Measurements from ENCODE around the gene FANCI.
"Not testable (repeated sequence)": the region's sequence is repeated elsewhere in the genome, so short reads cannot be mapped to it uniquely, and the experiment has no call there.

The FANCI gene

DNA sequence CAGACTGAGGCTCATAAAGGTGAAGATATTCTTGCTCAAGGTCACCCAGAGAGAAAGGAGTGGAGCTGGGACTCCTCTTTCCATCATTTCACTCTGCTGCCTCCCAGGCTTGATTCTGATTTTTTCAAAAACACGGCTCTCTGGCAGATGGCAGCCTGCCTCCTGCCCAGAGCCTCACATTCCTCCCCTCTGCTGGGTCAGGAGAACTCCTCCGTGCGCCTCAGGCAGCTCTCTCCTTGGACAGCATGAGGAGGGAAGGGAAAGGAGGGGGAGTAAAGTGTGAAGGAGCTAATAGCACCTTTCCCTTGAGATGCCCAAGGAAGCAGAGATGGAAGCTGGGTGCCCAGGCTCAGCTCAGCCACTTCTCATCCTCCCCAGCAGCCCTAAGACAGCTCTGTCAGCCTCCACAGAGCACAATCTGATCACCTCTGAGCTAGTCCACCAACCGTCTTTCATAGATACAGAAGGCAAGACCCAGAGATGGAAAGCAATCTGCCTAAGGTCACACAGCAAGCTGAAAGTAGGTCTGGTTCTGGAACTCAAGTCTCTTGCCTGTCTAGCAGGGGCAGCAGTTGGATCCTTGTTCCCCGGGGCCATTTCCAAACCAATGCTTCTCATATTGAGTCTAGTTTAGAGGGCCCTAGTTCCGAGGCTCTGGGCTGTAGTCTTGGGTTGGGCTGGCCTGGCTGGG, 25.9 kb upstream of the FANCI start:
- no peak overlapping the region for H3K27ac ChIP-seq
- no peak overlapping the region for H3K4me3 ChIP-seq

GRCh38 chr15:89218531-89218930, 25.2 kb upstream of the FANCI start:
- H3K4me3 ChIP-seq, result no peak overlapping the region
- no peak overlapping the region for H3K27ac ChIP-seq

DNA sequence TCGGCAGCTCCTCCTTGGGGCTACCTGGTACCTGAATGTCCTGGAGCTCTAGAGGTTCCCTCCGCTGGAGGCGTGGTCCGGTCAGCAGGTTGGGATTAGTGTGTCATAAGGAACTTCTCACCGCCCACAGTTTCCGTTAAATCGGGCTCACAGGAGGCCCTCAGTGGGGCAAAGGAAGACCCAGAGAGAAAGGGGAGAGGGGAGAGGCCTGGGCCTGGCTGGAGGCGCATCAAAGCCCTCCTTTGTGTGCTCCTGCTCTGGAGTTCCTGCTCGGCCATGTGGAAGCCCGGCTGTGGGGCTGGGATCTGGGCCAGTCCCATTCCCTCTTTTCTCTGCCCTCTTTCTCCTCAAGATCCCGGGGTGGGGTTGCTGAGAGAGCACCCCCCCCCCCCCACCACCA, 22.2 kb upstream of the FANCI start, which contains the start of gene RLBP1:
TSS of gene RLBP1 (minus strand) at position 37 of the 400 bp plus-strand sequence. CDS start 2,604 bp downstream, outside the sequence.
- Histone ChIP-seq H3K27ac (no peak within 1 kb of the TSS), H3K4me3 (no peak within 1 kb of the TSS)

- no peak overlapping the region for H3K4me3 ChIP-seq
- H3K27ac ChIP-seq, result no peak overlapping the region
These were observed 18.2 kb upstream of the FANCI start for GRCh38 chr15:89225588-89225987.

GRCh38 chr15:89226359-89227221, 17.2 kb upstream of the FANCI start:
- no peak overlapping the region for H3K4me3 ChIP-seq
- no peak overlapping the region for H3K27ac ChIP-seq

DNA sequence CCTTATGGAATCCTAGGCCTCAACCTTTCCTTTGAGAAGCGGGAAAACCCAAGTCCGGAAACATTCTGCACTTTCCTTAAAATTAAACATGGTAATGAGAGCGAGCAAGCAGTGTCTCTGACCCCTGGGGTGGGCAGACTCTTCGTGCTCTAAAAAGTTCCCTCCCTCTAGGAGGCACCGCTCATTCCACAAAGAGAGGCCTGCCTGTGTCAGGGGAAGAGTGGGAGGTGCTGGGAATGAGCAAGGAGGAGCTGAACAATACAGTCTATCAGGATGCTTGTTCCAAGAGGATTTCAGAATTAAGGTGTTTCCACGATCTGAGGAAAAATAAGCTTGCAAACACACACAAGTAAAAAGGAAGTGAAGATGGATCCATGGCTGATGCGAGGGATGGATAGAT, 16.4 kb upstream of the FANCI start:
- Histone ChIP-seq H3K27ac (no peak overlapping the region), H3K4me3 (no peak overlapping the region)

GRCh38 chr15:89230277-89230676, 13.5 kb upstream of the FANCI start:
- Histone ChIP-seq H3K27ac (no peak overlapping the region), H3K4me3 (no peak overlapping the region)

DNA sequence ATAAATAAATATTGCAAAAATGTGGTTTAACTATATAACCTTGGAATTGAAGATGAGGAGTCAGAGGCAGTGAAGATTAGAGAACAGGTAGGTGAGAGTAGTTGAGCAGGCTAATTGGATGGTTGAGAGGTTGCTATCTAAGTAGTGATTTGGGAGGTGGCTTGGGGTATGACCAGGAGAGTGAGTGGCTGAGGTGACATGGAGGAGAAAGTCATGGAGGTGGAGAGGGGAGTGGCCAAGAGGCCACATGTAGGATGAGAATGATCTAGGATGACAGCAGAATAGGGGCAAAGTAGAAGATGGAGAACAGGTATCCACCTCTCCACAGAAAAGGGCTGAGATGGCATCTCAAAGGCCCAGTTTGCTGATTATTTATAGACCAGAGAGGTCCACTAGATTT, 11.9 kb upstream of the FANCI start:
- Histone ChIP-seq H3K27ac (no peak overlapping the region), H3K4me3 (no peak overlapping the region)

DNA sequence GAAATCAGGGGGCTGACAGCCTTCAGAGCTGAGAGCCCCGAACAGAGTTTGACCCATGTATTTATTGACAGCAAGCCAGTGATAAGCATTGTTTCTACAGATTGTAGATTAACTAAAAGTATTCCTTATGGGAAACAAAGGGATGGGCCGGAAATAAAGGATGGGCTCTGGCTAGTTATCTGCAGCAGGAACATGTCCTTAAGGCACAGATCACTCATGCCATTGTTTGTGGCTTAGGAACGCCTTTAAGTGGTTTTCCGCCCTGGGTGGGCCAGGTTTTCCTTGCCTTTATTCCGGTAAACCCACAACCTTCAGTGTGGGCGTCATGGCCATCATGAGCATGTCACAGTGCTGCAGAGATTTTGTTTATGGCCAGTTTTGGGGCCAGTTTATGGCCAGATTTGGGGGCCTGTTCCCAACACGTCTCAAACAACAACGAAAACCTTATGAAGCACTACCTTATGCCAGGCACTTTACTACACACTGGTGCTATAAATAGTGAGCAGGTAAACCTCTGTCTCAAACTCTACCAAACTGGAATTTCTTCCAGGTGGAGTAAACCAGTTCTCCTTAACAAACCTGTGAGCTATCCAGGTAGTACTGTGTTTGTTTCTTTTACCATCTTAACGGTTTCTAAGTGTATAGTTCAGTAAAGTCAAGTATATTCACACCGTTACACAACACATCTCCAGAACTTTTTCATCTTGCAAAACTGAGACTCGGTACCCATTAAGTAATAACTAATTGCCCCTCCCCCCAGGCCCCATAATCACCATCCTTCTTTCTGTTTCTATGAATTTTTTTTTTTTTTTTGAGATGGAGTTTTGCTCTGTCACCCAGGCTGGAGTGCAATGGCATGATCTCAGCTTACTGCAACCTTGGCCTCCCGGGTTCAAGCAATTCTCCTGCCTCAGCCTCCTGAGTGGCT, 3.6 kb upstream of the FANCI start:
- H3K27ac ChIP-seq, H3K4me3 ChIP-seq: not testable (repeated sequence)

DNA sequence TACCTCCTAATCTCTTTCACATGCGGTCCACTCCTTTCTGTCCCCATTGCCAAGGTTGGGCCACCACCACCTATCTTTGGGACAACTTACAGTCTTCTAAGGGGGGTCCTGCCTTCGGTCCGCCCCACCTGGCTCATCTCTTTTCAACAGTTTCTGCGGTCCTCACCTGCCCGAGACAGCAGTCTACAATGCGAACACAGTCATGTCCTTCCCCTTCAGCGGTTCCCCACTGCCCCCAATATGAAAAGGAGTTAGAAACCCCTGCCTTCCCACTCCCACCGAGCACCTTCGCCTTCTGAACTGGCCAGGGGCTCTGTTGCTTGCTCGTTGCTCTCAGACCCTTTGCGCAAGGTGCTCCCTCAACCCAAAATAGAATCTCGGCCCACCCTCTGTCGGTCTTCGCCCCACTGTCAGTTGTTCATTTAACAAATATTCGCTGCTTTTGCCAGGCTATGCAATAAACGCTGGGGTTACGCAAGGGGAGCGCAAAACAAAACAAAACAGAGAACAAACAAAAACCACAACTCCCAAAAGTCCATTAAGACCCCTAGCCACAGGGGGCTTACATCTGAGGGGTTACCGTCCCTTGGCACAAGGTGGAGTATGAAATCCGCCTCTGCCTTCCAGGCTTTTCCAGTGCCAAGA, 611 bp upstream of the FANCI start:
- peak overlapping the region in 18 of 21 experiments; percentile 28 to 84 (median 70) for H3K27ac ChIP-seq

DNA sequence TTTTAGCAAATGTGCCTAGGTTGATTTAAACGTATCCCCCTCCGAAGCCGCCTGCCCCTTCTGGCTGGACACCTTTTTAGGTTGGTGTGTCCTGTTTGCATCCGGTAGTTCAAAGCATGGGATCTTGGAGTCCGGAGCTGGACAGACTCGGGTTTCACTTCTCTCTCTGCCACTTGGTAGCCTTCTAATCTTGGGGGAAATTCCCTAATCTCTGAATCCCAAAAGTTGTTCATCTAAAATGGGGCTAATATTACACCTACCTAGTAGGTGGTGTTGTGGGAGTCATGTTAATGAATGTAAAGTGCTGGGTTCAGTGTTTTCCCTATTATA, 760 bp downstream of the FANCI start:
- H3K27ac ChIP-seq, result peak overlapping the region in 10 of 21 experiments; percentile 19 to 84 (median 78)

More for the DNA sequence above, 611 bp upstream of the FANCI start:
- peak overlapping the region; percentile 52 to 90 (median 67) for H3K4me3 ChIP-seq

GRCh38 chr15:89247446-89247845, 3.7 kb downstream of the FANCI start:
- Histone ChIP-seq H3K27ac (no peak overlapping the region), H3K4me3 (no peak overlapping the region)

More for the DNA sequence above, 760 bp downstream of the FANCI start:
- H3K4me3 ChIP-seq, result peak overlapping the region; percentile 52 to 90 (median 67)

GRCh38 chr15:89248584-89248983, 4.8 kb downstream of the FANCI start:
- Histone ChIP-seq H3K4me3 (no peak overlapping the region), H3K27ac (no peak overlapping the region)

GRCh38 chr15:89250142-89250541, 6.4 kb downstream of the FANCI start:
- not testable (repeated sequence) for H3K4me3 ChIP-seq, H3K27ac ChIP-seq

DNA sequence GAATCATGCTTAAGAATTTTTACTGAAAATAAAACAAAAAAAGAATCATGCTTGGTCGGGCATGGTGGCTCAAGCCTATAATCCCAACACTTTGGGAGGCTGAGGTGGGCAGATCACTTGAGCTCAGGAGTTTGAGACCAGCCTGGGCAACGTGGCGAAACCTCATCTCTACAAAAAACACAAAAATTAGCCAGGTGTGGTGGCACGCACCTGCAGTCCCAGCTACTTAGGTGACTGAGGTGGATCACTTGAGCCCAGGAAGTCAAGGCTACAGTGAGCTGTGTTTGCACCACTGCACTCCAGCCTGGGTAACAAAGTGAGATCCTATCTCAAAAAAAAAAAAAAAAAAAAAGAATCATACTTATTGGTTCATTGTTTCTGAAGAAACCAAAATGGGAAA, 33.5 kb downstream of the FANCI start:
- not testable (repeated sequence) for H3K27ac ChIP-seq, H3K4me3 ChIP-seq

DNA sequence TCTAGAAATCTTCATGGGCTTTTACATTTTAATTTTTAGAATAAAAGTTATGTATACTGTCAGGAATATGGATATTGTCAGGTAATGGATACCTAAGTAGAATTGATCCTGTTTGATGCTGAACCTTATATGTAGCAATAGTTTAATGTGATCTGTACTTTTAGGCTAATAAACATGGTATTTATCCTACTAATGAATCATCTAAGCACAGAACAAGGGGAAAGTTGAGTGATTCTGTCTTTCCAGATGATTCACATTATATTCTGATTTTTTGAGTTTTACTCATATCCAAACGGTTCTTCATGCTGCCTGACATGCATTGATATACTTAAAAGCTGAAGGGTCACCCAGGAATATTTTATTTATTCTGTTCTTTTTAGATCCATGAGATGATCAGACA, 34.5 kb downstream of the FANCI start:
- H3K27ac ChIP-seq, result no peak overlapping the region
- no peak overlapping the region for H3K4me3 ChIP-seq

DNA sequence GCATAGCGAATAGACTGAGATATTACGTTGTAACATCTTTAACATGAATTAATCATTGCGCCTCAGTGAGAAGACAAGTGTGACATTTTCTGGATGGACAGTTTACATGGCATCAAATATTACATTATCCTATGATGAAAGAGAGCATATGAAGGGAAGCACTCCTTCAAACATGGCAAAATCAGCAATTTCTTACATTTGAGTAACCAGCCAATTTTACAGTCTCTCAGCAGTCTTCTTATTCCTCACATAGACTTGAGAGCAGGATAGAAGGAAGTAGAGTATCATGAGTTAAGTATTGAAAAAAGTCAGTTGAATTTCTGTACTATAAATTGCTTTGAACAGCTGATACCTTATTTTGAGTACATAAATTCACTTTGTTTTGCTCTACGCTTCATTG, 38.9 kb downstream of the FANCI start:
- H3K27ac ChIP-seq, result no peak overlapping the region
- H3K4me3 ChIP-seq, result no peak overlapping the region

DNA sequence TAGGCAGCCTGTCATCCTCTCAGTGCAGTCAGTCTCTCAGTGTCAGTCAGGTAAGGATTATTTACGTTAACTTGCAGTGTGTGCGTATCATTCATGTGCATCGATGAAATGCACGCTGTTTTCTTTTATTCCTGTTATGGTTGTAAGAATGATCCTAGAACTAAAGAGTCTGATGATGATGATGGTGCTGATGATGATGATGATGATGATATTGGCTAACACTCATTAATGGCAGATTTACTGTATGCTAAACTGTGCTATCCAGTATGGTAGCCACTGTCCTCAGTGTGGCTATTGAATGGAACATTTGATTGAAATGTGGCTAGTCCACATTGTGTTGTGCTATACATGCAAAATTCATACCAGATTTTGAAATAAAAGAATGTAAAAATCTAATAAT, 39.4 kb downstream of the FANCI start:
- H3K27ac ChIP-seq, result no peak overlapping the region
- no peak overlapping the region for H3K4me3 ChIP-seq

- peak overlapping the region in 1 of 21 experiments; percentile 6 for H3K27ac ChIP-seq
- H3K4me3 ChIP-seq, result no peak overlapping the region
These were observed 48.2 kb downstream of the FANCI start for GRCh38 chr15:89291934-89292438.

All from skin epidermis (tissue), 12 donors.